Measurements from ENCODE around the gene CD164L2. TPM values are rescaled to one million over a fixed set of nuclear protein-coding genes. Genes with fewer than 3 reads are reported as not detected.

CD164L2 gene
- total RNA-seq, 4 donors from 2014 or later = not detected

GRCh38 chr1:27380224-27380623 is 2.9 kb downstream of the CD164L2 start:
- H3K36me3 ChIP-seq = no peaks in the 10 kb centered on the region
- ATAC-seq = no peak
- TF ChIP-seq EP300 (IDR thresholded peaks at IDR 0.05) (no peak), POLR2AphosphoS5 (IDR thresholded peaks at IDR 0.05) (no peak), CTCF (IDR thresholded peaks at IDR 0.05) (no peak), POLR2A (IDR thresholded peaks at IDR 0.05) (no peak)
- H3K4me3 ChIP-seq = no peak overlapping the region
- no CpG with 5 or more reads among the region's 4 CpGs for WGBS, 2 donors (ENCODE audit: low coverage in 1 of 2)
- peaks cover 0 to 7% (median 0%) of the 10 kb centered on the region in 3 donors for H3K4me1 ChIP-seq
- peaks cover 22% of the 10 kb centered on the region for H3K27me3 ChIP-seq
- no peaks in the 10 kb centered on the region for H3K9me3 ChIP-seq
- no peak overlapping the region for H3K27ac ChIP-seq

GRCh38 chr1:27379564-27380122 is 3.5 kb downstream of the CD164L2 start:
- Histone ChIP-seq H3K36me3 (no peaks in the 10 kb centered on the region), H3K27me3 (peaks cover 22% of the 10 kb centered on the region), H3K9me3 (no peaks in the 10 kb centered on the region), H3K4me3 (no peak overlapping the region), H3K27ac (no peak overlapping the region), H3K4me1 (peaks cover 0 to 7% (median 0%) of the 10 kb centered on the region in 3 donors)
- ATAC-seq = no peak
- WGBS, 2 donors (ENCODE audit: low coverage in 1 of 2) = 100% methylated on average over 3 of the region's 11 CpGs; no CpG with 5 or more reads in 1 of the 2 donors
- TF ChIP-seq POLR2AphosphoS5 (IDR thresholded peaks at IDR 0.05) (no peak), CTCF (IDR thresholded peaks at IDR 0.05) (no peak), EP300 (IDR thresholded peaks at IDR 0.05) (no peak), POLR2A (IDR thresholded peaks at IDR 0.05) (no peak)

GRCh38 chr1:27377760-27378495 is 5.2 kb downstream of the CD164L2 start:
- Histone ChIP-seq H3K4me3 (no peak overlapping the region), H3K36me3 (no peaks in the 10 kb centered on the region), H3K9me3 (no peaks in the 10 kb centered on the region), H3K4me1 (peaks cover 0 to 10% (median 0%) of the 10 kb centered on the region in 3 donors), H3K27ac (no peak overlapping the region), H3K27me3 (peaks cover 10% of the 10 kb centered on the region)
- ATAC-seq = no peak
- no peak for TF ChIP-seq CTCF (IDR thresholded peaks at IDR 0.05)
- TF ChIP-seq EP300 (IDR thresholded peaks at IDR 0.05) = no peak
- TF ChIP-seq POLR2AphosphoS5 (IDR thresholded peaks at IDR 0.05) = no peak
- TF ChIP-seq POLR2A (IDR thresholded peaks at IDR 0.05) = no peak
- whole genome bisulfite sequencing, 2 donors (ENCODE audit: low coverage in 1 of 2) = 73 to 81% methylated on average over 5 to 11 of the region's 12 CpGs

GRCh38 chr1:27374362-27375086 is 8.6 kb downstream of the CD164L2 start, which contains the start of gene FCN3:
Gene FCN3 (minus strand): TSS chr1:27374824. CDS start chr1:27374818, 6 bp downstream.
- Histone ChIP-seq H3K4me1 (peaks cover 0 to 8% (median 0%) of the 10 kb centered on the region in 3 donors), H3K27ac (no peak within 1 kb of the TSS), H3K36me3 (no peaks in the 10 kb centered on the region), H3K27me3 (no peaks in the 10 kb centered on the region), H3K9me3 (no peaks in the 10 kb centered on the region), H3K4me3 (no peak within 1 kb of the TSS)
- 56 to 60% methylated on average over 1 to 2 of the region's 4 CpGs for WGBS, 2 donors (ENCODE audit: low coverage in 1 of 2)
- no peak for TF ChIP-seq EP300 (IDR thresholded peaks at IDR 0.05)
- TF ChIP-seq CTCF (IDR thresholded peaks at IDR 0.05) = no peak
- TF ChIP-seq POLR2AphosphoS5 (IDR thresholded peaks at IDR 0.05) = no peak
- TF ChIP-seq POLR2A (IDR thresholded peaks at IDR 0.05) = no peak
- no peak for ATAC-seq

Data from gastroesophageal sphincter (tissue), 4 donors.